DND-41 (cell line): Measurements from ENCODE around the gene OBSCN.

Experiments used
- ATAC-seq: fragments of 200-7000 bp; cut with Tn5 transposase; 3 replicates; pipeline ENCODE4 v1.9.1; 2021; ENCODE audit warnings: low read depth; ENCODE audit not compliant: insufficient read depth
- DNase-seq: peaks from one replicate; pipeline ENCODE4 v3.0.0-alpha.2; 2020
- H2AFZ ChIP-seq: 2 replicates; pipeline ENCODE4 v1.6.0; 2012; ENCODE audit warnings: low read depth, low read length
- H3K27ac ChIP-seq: 2 replicates; pipeline ENCODE4 v1.5.1; 2012; ENCODE audit warnings: low read length, inconsistent platforms
- H3K27me3 ChIP-seq: fragments of 200-600 bp; sonication (generic); 2 replicates; pipeline ENCODE4 v1.6.0; 2012; ENCODE audit warnings: low read length, mild to moderate bottlenecking, inconsistent platforms; ENCODE audit not compliant: insufficient read depth, poor library complexity
- H3K36me3 ChIP-seq: 2 replicates; pipeline ENCODE4 v1.5.1; 2012; ENCODE audit warnings: low read length, inconsistent platforms; ENCODE audit not compliant: insufficient read depth
- H3K4me1 ChIP-seq: 2 replicates; pipeline ENCODE4 v1.5.1; 2012; ENCODE audit warnings: mild to moderate bottlenecking, low read length; ENCODE audit not compliant: insufficient read depth
- H3K4me2 ChIP-seq: 2 replicates; pipeline ENCODE4 v1.6.0; 2012; ENCODE audit warnings: mild to moderate bottlenecking, moderate library complexity, low read length, inconsistent platforms; ENCODE audit not compliant: insufficient read depth
- H3K4me3 ChIP-seq, 2 experiments: fragments of 200-600 bp in 1 of 2; shearing (Covaris generic) in 1 of 2; 2 replicates each; pipeline ENCODE4 v1.5.1; 2012 to 2016; ENCODE audit warnings: inconsistent platforms in 2 of 2, low read length in 2 of 2, mild to moderate bottlenecking in 2 of 2, low read depth in 1 of 2, moderate library complexity in 1 of 2
- H3K79me2 ChIP-seq: 2 replicates; pipeline ENCODE4 v1.6.0; 2012; ENCODE audit warnings: low read length, inconsistent platforms; ENCODE audit not compliant: insufficient read depth
- H3K9ac ChIP-seq: 2 replicates; pipeline ENCODE4 v1.6.0; 2012; ENCODE audit warnings: low read depth, mild to moderate bottlenecking, inconsistent platforms, low read length, moderate library complexity
- H3K9me3 ChIP-seq: 2 replicates; pipeline ENCODE4 v1.5.1; 2012; ENCODE audit warnings: low read length, moderate library complexity, mild to moderate bottlenecking, inconsistent platforms; ENCODE audit not compliant: insufficient read depth, severe bottlenecking
- H4K20me1 ChIP-seq: 2 replicates; pipeline ENCODE4 v1.6.0; 2012; ENCODE audit warnings: low read length; ENCODE audit not compliant: insufficient read depth
- CTCF ChIP-seq: IDR thresholded peaks from 2 replicates; pipeline ENCODE4 v1.5.1; 2012; ENCODE audit warnings: borderline replicate concordance, low read length, moderate library complexity, mild to moderate bottlenecking; ENCODE audit not compliant: poor library complexity, severe bottlenecking; ENCODE audit errors: extremely low read depth
- EZH2 ChIP-seq: IDR thresholded peaks from 3 replicates; pipeline ENCODE4 v1.6.1; 2012; ENCODE audit warnings: borderline replicate concordance, low read depth, mild to moderate bottlenecking, moderate library complexity, low read length, inconsistent platforms; ENCODE audit not compliant: severe bottlenecking

OBSCN gene

GRCh38 chr1:228373681-228374571 is 166.1 kb downstream of the OBSCN start:
- no peaks in the 10 kb centered on the region for H4K20me1 ChIP-seq

DNA sequence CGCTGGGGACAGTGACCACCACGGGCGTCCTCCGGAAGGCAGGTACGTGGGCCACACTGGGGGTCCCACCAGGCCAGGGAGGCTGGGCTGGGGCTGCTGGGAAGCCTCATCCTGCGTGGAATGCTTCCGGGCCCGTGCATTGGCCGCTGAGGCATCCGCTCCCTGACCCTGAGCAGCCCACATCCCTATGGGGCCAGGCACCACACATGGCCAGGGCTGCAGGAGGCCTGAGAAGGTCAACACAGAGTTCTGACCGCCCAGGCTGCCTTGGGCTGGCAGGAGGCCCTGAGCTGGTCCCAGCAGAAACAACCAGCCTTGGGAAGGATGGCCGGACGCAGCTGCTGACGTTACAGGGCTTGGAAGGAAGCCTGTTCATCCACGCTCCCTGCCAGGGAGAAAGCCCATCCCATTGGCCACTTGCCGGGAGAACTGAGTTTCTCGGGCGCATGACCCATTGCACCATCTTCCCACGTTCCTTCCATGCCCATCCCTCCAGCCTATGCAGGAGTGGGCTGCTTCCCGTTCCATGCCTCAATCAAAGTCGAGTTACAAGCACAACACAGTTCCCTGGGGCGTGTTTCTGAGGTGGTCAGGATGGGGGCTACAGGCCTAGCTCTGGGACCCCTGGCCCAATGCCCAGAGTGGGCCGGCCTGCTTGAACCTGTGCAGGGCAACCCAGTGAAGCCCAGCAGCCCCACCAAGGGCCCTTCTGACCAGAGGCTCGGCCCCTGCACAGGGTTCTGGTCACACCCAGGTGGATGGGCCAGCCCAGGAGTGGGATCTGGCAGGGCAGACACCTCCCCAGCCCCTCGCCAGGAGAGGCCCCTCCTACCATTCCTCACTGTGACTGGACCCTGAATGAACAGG is 167.1 kb downstream of the OBSCN start:
- H3K4me3 ChIP-seq: no peak overlapping the region
- no peaks in the 10 kb centered on the region for H3K4me1 ChIP-seq
- no peaks in the 10 kb centered on the region for H4K20me1 ChIP-seq
- no peak for ATAC-seq
- H3K9ac ChIP-seq: no peak overlapping the region
- no peak for DNase-seq
- H3K27ac ChIP-seq: no peak overlapping the region
- H2AFZ ChIP-seq: no peak overlapping the region
- TF ChIP-seq EZH2 (no peak), CTCF (no peak)
- no peaks in the 10 kb centered on the region for H3K9me3 ChIP-seq
- no peak overlapping the region for H3K4me2 ChIP-seq
- H3K36me3 ChIP-seq: no peaks in the 10 kb centered on the region
- H3K27me3 ChIP-seq: no peaks in the 10 kb centered on the region
- H3K79me2 ChIP-seq: no peaks in the 10 kb centered on the region

More at GRCh38 chr1:228373681-228374571, 166.1 kb downstream of the OBSCN start:
- no peak for TF ChIP-seq EZH2
- TF ChIP-seq CTCF: no peak
- no peaks in the 10 kb centered on the region for H3K36me3 ChIP-seq
- H2AFZ ChIP-seq: no peak overlapping the region
- H3K4me1 ChIP-seq: no peaks in the 10 kb centered on the region
- DNase-seq (no peak), ATAC-seq (no peak)
- no peak overlapping the region for H3K4me2 ChIP-seq
- no peaks in the 10 kb centered on the region for H3K27me3 ChIP-seq
- no peak overlapping the region for H3K4me3 ChIP-seq
- H3K9ac ChIP-seq: no peak overlapping the region
- no peak overlapping the region for H3K27ac ChIP-seq
- H3K9me3 ChIP-seq: no peaks in the 10 kb centered on the region
- H3K79me2 ChIP-seq: no peaks in the 10 kb centered on the region

GRCh38 chr1:228375578-228376261 is 167.9 kb downstream of the OBSCN start:
- no peaks in the 10 kb centered on the region for H3K9me3 ChIP-seq
- ATAC-seq: no peak
- no peak overlapping the region for H3K27ac ChIP-seq
- H4K20me1 ChIP-seq: no peaks in the 10 kb centered on the region
- no peak overlapping the region for H3K4me2 ChIP-seq
- H3K4me3 ChIP-seq: no peak overlapping the region
- no peaks in the 10 kb centered on the region for H3K27me3 ChIP-seq
- H3K36me3 ChIP-seq: no peaks in the 10 kb centered on the region
- no peak overlapping the region for H3K9ac ChIP-seq
- no peaks in the 10 kb centered on the region for H3K79me2 ChIP-seq
- no peaks in the 10 kb centered on the region for H3K4me1 ChIP-seq
- no peak for DNase-seq
- no peak overlapping the region for H2AFZ ChIP-seq
- TF ChIP-seq EZH2 (no peak), CTCF (no peak)
